Suppressor macrophage (primary cell): Measurements from ENCODE around the gene PRKAR1A.

ENCODE experiments used
- DNase-seq, 4 experiments: peaks; one replicate each; pipeline ENCODE4 v3.0.0-alpha.2; 2020 to 2022

Gene PRKAR1A

DNA sequence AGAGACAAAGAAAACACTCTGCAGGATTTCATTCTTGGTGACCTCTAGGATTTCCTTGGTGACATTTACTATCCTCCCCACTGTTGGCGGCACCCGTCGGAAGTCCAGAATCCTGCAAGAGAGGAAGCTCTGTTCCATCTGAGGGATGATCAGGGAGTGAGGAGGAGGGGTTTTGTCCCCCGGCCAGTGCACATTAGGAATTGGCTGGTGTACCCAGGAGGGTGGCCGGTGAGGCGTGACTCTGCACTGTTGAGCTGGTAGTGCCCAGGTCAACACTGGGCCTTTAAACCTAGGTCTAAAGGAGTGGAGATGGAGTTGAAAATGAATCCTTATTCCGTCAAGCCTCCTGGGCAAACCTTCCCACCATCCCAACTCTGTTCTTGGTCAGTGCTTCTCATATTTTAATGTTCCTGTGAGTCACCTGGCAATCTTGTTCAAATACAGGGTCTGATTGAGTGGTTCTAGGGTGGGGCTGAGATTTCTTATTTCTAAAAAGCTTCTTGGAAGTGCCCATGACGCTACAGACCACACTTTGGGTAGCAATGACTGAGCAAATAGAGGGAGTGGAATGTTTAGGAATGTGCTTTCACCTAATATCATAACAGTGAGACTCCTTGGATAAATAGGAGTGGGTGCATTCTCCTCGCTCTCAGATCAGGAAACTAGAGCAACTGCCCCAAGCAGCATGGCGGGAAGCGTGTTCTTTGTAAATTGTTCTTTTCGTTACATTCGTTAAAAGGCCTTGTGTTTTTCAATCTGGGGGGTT, 30.7 kb downstream of the PRKAR1A start:
- DNase-seq = no peak

DNA sequence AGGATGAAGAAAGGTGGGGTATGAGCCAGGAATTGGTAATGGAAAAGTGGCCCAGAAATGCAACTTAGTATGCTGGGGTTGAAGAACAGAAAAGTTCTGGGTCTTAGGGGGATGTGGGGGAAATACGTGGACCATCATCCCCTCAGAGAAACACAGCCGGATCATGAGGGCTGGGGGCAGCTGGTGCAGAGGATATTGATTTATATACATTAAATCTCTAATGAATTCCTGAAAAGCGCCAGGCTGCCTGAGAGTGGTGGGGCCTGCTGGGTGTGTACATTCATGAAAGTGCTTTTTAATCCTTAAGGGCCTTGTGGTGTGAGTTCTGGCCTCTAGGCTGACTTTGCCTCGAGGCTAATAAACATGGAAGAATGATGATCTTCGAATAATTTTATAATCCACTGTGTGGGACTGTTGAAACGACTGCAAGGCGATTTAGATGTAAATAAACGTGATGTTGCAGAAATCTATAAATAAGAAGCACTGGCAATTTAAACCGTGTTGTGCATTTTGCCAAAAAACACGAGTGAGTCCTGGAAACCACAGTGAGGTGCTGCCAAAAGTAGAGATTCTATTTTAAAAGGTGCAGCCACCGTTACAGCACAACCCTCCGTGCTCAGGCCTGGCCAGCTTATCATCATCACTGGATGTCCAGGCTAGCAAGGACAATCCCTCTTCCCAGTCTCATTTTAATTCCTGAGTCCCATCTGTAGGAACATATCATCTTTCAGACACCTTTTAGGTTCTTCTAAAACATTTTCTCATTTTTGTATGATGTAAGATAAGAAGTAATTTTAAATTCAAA, 32.1 kb downstream of the PRKAR1A start:
- no peak for DNase-seq

DNA sequence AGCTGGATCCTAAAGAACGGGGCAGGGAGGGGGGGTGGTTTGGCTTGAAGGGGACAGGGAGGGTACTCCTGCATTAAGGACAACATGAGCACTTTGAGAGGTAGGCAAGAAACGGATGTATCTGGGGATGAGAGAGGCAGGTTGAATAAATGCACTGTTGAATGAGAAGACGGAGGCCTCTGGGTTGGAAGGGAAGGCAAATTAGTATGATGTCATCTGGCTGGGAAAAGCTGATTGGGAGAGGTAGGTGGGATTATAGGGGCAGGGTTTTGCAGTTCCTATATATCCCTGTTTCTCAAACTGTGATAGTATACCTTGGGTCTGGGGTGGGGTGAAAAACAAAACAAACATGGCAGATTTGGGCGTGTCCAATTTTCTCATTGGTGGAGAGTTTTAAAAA, 44.3 kb downstream of the PRKAR1A start:
- DNase-seq = no peak

DNA sequence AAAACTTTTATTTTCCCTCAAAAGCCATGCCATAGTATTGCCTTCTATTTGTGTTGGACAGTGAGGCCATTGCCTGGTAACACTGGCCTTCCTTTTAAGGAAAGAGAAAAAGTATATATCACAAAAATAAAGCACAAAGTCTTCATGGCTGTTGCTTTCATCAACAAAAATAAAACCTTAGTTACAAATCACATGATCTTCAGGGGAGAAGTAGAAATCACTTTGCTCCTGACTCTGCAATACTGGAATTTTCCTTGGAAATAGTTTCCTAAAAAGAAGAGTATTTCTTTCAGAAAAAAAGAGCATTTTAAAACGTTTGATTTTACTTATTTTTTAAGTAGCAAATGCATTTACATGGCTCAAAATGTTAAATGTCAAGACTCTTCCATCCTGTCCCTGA, 47.1 kb downstream of the PRKAR1A start:
- DNase-seq = peak in 2 of 4 experiments; percentile 28 to 32

DNA sequence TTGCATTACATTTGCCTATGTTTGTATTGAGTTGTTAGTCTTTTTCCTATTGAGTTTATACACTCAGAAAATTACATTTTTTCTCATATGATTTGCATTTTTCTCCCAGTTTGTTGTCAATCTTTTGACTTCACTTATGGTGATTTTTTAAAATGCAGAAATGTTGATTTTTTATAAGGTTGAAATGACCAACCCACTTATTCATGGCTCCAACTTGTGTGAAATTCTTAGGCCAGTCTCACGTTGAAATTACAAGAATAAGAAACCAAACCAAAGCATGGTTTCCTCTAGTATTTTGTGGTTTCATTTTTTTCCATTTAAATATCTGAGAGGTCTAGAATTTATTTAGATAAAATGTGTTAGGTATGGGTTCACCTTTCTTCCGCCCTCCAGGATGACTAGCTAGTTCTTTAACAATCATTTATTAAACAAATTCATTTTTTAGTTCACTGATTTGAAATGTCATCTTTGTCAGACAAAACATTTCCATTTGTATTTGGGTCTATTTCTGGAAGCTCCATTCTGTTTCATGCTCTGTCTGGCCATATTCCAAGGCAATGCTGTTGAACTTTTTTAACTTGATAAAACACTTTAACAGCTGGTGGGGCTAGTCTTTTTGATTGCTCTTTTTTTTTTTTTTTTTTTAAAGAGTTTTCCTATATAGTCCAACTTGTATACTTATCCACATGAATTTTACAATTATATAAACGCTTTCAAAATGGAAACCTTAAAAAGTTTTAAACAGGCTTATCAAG, 48.9 kb downstream of the PRKAR1A start:
- DNase-seq = no peak

DNA sequence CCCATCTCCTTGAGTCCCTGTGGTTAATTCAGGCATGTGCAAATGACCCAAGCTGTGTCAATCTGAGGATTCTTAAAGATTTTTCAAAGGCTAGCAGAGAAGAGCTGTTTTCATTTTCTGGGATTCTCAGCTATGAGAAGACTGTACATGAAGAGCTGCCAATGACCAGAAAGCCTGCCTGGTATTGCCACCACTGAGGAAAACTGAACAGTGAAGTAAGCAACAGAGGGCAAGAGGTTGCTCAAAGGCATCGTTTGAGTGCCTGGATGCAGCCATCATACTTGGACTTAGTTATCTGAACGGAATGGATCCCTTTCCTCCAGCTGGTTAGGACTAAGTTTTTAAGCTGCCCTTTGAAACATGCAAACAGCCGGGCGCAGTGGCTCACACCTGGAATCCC, 50.5 kb downstream of the PRKAR1A start:
- no peak for DNase-seq

DNA sequence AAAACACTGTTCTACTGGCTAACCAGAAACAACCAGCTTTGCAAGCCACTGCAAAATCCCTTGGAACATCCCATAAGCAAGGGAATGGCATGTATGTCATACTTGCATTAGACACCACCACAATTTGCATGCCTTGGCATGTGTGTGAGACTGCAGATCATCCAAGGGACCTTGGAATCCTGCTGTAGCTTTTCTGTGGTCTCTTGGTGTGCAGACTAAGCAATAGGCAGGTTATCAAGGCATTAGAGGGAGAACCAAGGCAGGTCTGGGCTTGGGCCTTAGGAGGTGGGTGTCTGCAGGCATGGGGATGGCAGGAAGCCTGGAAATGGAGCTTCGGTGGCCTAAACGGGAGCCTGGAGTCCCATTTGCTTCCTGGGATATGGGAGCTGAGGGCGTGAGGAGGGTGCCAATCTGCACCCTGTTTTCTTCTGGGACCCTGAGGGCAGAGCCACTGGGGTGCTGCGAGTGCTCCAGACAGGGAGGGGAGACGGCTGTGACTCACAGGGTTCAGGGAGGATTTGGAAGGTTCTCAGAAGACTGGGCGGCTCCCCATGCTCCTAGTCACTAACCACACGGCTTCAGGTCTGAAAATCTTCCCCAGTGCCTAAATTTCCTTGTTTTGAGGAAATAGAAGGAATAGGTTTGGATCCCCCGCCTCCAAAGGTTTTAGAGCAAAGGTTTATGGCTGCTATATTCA, 52.3 kb downstream of the PRKAR1A start:
- DNase-seq = no peak

DNA sequence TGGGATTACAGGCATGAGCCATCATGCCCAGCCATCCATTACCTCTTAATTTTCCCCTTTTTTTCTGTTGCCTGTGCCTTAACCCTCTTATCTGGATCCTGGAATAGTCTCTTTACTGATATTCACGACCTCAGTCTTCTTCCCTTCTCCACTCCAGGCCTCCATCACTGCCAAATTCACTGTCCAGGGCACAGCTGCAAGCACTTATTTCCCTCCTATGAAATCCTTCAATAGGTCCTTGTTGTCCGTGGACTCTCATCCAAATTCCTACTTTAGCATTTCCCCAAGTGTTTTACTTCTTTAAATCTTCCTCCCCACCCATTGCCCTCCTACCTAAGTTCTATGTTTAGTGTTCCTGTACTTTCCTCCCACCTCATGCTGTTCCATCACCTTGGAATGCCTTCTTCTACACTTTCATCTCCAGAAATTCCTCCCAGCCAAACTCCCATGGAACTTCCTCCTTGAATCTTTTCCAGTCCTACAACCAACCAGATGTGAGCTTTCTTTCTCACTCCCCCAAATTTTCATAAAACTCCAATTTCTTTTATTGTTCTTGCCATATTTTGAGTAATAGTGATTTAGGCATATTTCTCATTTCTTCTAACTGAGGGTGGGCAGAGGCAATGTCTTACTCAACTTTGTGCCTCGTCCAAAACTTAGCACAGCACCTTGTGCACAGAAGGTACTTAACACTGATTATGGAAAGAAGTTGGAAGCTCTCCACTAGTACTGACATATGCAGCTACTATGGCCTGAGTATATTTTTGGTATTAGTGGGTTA, 53.6 kb downstream of the PRKAR1A start:
- no peak for DNase-seq

DNA sequence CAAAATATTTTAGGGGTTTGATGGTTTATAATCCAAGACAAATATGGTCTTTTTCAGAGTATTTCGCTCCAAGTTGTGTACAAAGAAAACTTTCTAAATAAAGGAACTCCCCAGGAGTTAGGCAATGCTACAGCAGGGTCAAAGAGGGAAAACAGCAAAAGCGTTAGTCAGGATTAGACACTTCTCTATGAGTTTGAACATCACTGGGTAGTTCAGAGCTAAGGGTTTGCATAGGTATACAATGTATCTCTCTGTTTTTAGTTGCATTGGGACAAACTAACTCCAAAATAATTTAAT, 54.2 kb downstream of the PRKAR1A start:
- DNase-seq = peak; percentile 15 to 73 (median 59)

DNA sequence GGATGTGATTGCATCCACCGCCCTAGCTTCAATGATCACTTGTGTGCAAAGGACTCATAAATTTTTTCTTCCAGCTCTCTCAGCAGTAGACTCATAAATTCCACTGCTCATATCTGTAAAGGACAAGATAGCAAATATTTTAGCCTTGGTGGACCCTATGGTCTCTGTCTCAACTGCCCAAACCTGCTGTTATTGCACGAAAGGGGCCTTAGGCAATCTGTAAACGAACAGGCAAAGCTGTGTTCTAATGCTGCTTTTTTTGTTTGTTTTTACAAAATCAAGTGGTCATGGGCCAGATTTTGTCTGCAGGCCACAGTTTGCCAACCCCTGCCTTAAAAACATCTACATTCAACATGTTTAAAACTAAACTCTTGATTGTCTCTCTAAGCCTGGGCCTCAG, 54.8 kb downstream of the PRKAR1A start:
- DNase-seq = no peak

DNA sequence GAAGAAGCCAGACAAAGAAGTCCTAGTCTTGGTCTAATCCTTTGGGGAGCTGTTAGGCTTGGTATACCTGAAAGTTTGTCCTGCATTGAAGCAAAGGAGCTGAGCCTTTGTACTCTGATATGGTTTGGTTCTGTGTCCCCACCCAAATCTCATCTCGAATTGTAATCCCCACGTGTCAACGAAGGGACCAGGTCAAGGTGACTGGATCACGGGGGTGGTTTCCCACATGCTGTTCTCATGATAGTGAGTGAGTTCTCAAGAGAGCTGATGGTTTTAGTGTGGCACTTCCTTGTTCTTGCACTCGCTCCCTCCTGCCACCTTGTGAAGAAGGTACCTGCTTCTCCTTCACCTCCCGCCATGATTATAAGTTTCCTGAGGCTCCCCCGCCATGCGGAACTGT, 55.4 kb downstream of the PRKAR1A start:
- DNase-seq = no peak

DNA sequence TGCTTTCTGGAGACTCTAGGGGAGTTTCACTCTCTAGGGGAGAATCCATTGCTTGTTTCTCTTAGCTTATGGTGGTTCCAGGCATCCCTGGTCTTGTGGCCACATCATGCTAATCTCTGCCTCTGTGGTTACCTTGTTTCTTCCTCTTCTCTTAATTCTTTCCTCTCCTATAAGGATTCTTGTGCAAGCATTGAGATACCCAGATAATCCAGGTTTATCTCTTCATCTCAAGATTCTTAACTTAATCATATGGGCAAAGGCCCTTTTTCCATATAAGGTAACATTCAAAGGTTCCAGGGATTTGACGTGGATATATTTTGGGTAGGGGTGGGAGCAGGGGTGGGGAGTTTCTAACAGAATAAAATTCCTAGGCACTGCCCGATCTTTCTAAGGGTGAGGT, 56.4 kb downstream of the PRKAR1A start:
- DNase-seq = no peak

DNA sequence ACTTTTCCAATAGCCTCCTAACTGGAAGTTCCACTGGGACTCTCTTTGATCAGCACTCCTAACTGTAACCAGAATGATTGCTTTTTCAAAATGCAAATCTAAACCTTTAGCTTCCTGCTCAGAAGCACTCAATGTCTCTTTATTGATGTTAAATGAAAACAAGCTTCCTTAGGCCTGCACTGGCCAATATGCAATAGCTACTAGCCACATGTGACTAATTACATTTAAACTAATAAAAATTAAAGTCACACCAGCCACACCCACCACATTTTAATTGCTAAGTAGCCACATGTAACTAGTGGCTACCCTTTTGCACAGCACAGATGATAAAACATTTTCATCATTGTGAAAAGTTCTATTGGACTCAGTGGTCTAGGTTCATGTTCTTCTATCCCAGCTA, 57.1 kb downstream of the PRKAR1A start:
- DNase-seq = no peak

DNA sequence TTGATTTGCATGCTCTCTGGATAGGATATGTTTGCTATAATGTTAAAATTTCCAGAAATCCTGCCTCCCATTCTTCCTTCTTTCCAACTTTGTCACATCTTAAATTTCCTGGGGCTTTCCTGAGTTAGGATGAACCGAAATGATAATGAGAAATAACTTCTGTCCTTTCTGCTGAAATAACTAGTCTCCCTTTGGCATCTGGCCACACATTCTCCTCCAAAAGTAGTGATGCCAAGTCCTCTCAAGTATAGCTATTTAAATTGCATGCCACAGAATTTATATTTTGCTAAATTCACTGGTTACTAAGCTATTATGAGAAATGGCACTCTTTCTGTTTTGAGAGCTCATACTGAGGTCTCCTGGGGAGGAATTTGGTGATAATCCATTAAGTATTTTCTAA, 58.3 kb downstream of the PRKAR1A start:
- no peak for DNase-seq

DNA sequence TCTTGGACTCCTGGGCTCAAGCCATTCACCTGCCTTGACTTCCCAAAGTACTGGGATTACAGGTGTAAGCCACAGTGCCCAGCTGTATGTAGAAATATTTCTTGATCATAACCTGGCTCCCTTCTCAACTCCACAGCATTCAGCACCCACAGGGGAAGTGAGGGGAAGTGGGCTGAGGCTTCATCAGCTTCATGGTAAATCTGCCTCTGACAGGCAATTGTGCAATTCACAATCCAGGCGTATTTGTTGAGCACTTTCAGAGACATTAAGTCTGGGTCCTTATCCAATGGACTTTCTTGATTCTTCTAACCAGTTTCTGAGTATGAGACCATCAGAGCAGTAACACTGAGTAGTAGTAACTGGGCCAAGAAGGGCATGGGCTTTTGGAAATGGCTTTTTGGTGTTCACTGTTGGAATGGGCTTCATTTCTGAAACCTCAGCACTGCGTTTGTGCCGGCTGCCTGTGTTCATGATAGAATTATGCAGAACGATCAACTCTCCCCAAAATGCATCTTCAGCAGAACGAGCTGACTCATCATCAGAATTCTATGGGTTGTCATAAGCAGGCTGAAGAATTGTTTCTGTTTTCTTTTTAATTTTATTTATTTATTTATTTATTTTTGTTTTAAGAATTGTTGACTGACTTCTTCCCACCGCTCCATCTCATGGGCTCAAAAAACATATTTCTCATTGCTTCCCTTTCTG, 60.1 kb downstream of the PRKAR1A start:
- DNase-seq = peak; percentile 58 to 77 (median 77)

DNA sequence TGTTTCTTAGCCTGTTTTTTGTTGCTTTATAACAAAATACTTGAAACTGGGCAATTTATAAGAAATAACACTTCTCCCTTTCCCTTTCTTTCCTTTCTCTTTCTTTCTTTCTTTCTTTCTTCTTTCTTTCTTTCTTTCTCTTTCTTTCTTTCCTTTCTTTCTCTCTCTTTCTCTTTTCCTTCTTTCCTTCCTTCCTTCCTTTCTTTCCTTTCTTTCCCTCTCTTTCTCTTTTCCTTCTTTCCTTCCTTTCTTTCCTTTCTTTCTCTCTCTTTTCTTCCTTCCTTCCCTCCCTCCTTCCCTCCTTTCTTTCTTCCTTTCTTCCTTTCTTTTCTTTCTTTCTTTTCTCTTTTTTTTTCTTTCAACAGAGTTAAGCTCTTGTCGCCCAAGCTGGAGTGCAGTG, 61.1 kb downstream of the PRKAR1A start:
- DNase-seq = no peak

DNA sequence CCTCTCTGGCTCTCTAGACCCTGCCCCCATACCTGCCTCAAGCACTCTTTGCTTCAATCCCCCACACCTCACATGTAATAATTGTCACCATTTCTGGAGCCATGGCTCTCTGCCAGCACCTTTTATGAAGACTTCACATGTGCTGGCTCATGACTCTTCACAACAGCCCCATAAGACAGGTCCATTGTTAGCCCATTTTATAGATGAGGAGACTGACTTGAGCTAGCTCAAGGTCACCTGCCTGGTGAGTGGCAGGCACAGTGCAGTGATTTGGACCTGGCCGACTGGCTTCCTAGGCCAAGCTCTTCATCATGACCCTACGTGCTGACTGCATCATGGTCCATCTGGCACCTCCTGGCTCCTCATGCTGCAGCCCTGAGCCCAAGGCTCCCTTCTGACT, 63.9 kb downstream of the PRKAR1A start:
- DNase-seq = no peak

DNA sequence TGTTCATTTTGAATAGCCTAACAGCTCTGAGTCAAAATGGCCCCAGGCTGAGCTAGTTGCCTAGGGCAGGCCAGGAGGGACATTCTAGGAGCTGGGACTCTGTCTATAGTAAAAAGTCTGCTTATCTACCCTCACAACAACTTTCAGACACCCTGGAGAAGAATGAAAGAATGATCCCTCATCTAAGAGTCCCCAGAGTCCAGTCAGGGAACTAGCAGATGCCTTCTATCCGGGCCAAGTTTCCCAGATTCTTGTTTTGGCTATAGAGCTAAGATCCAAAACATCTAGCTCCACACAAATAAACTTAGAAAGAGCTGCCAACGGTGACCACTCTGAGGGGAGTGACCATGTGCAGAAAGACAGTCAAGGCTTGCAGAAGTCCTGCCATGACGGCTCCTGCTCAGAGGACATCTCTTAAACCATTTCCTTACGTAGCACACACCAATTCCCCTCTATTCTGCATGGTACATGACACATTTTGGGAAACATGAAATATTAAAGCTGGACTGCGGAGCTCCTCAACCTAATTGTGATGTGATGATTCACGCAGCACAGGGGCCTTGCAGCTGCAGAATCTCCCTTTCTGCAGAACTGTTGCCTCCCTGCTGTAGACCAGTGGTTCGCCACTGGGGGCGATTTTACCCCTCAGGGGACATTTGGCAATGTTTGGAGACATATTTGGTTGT, 64.7 kb downstream of the PRKAR1A start:
- DNase-seq = no peak

DNA sequence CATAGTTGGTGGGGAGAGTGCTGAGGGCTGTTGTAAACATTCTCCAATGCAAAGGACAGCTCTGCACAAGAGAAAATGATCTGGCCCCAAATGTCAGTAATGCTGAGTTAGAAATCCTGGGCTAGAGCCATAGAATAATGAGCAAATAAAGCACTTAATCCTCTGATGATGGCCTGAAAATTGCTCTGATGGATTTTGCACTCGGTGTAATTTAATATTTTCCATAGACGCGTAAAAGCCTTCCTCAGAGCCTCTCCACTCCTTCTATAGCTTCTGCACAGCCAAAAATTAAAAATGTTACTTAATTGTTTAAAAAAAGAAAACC, 65.2 kb downstream of the PRKAR1A start:
- no peak for DNase-seq

DNA sequence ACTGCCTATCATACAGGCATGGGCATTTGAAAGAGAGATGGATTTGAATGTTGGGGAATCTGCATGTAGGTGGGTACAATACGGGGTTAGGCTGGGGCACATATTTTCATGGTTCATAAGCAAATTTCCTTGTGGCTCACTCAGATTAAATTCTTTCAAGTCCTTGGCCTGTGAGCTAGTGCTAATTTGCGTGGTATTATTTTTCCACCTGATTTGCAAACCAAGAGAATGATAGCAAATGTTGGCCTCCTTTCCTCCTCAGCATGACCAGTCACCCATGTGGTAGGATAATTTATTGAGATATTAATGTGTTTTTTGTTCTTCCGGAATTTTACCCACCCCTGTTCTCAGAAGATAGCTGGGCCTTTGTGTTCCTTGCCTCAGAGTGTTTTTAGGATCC, 66.0 kb downstream of the PRKAR1A start:
- DNase-seq = no peak
